ENCODE data around the gene MYRF. TPM values are rescaled to one million over a fixed set of nuclear protein-coding genes. Genes with fewer than 3 reads are reported as not detected.
A peak's percentile ranks its signal among the peaks of the same experiment; 100 is the strongest.

The MYRF gene
- total and polyA plus RNA-seq, 9 of the 15 experiments (the other 6 are each of a cell fraction or from before 2014, with no cell fraction given) = 2.3 to 25.8 (median 7.1) TPM

GRCh38 chr11:61833471-61833870, 81.0 kb downstream of the MYRF start:
- CTCF ChIA-PET (ENCODE audit: low intra/inter-chr PET ratio) = no interaction called here
- Histone ChIP-seq H3K36me3 (ENCODE audit: control insufficient read depth, insufficient read depth, low read length) (no peaks in the 10 kb centered on the region), H3K4me2 (ENCODE audit: insufficient read depth, low read length) (peak overlapping the region; percentile 73; the same call in 1 of the 2 replicates), H3K27ac (ENCODE audit: extremely low read depth, low read depth, low read length) (peak overlapping the region; percentile 100), H4K20me1 (replicated peaks; ENCODE audit: control insufficient read depth, insufficient read depth, low read length) (no peaks in the 10 kb centered on the region), H3K9me3 (replicated peaks; ENCODE audit: control insufficient read depth, insufficient read depth, low read depth, low read length) (no peaks in the 10 kb centered on the region), H2AFZ (ENCODE audit: low read depth, low read length) (no peak overlapping the region), H3K4me1 (replicated peaks in 1 of 2; ENCODE audit: control insufficient read depth in 2 of 2, insufficient read depth in 2 of 2, low read length in 2 of 2) (peaks cover 51 to 63% of the 10 kb centered on the region in 2 experiments), H3K79me2 (ENCODE audit: control insufficient read depth, insufficient read depth, low read length) (peaks cover 36% of the 10 kb centered on the region; the same call in 2 of the 3 replicates), H3K4me3 (no peak overlapping the region), H3K9me1 (ENCODE audit: control insufficient read depth, insufficient read depth, low read length) (peaks cover 12% of the 10 kb centered on the region), H3K9ac (ENCODE audit: insufficient read depth in 1 of 2, low read depth in 2 of 2, low read length in 2 of 2) (peak overlapping the region; percentile 86 to 93), H3K27me3 (ENCODE audit: control insufficient read depth in 2 of 2, insufficient read depth in 2 of 2, low read length in 2 of 2) (no peaks in the 10 kb centered on the region)
- FAIRE-seq (no peak), DNase-seq (ENCODE audit: extremely low read depth in 1 of 4, low spot score in 3 of 4) (no peak), ATAC-seq (no peak)
- no TSS peak for BruUV-seq (replicated peaks)
- intact Hi-C loops (cut with micrococcal nuclease) = no loop called here
- POLR2A ChIA-PET = interaction anchor here (1.2 to 2.3 kb wide), 5 partner anchors 9 to 21 kb away, joined by 3 to 8 read pairs (median 7); no protein-coding TSS in a partner anchor
- TF ChIP-seq MCM5 (IDR thresholded peaks at IDR 0.05; ENCODE audit: low read depth) = no peak
- 0 out of 2 replicates have a peak, but pooled peaks have one; percentile 0 for TF ChIP-seq ZNF197 (CRISPR knock-in tag; IDR thresholded peaks at IDR 0.05; ENCODE audit: low read depth)
- TF ChIP-seq, protein P1, sequence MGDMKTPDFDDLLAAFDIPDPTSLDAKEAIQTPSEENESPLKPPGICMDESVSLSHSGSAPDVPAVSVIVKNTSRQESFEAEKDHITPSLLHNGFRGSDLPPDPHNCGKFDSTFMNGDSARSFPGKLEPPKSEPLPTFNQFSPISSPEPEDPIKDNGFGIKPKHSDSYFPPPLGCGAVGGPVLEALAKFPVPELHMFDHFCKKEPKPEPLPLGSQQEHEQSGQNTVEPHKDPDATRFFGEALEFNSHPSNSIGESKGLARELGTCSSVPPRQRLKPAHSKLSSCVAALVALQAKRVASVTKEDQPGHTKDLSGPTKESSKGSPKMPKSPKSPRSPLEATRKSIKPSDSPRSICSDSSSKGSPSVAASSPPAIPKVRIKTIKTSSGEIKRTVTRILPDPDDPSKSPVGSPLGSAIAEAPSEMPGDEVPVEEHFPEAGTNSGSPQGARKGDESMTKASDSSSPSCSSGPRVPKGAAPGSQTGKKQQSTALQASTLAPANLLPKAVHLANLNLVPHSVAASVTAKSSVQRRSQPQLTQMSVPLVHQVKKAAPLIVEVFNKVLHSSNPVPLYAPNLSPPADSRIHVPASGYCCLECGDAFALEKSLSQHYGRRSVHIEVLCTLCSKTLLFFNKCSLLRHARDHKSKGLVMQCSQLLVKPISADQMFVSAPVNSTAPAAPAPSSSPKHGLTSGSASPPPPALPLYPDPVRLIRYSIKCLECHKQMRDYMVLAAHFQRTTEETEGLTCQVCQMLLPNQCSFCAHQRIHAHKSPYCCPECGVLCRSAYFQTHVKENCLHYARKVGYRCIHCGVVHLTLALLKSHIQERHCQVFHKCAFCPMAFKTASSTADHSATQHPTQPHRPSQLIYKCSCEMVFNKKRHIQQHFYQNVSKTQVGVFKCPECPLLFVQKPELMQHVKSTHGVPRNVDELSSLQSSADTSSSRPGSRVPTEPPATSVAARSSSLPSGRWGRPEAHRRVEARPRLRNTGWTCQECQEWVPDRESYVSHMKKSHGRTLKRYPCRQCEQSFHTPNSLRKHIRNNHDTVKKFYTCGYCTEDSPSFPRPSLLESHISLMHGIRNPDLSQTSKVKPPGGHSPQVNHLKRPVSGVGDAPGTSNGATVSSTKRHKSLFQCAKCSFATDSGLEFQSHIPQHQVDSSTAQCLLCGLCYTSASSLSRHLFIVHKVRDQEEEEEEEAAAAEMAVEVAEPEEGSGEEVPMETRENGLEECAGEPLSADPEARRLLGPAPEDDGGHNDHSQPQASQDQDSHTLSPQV (IDR thresholded peaks at IDR 0.05) = peak; percentile 14
- TF ChIP-seq ZNF511 (CRISPR knock-in tag; IDR thresholded peaks at IDR 0.05) = 0 out of 2 replicates have a peak, but pooled peaks have one; percentile 11
- in situ Hi-C loops (cut with MboI) = no loop called here
- 70% methylated on average over 11 of the region's 11 CpGs for WGBS (ENCODE audit: insufficient coverage, low coverage, missing lambda C conversion rate)

Measured in K562 (cell line).